Loucy (cell line): ENCODE results near the gene NDST3.

ENCODE experiments used
- H2AFZ ChIP-seq: fragments of 200-600 bp; sonication (generic); 2 replicates; pipeline ENCODE4 v1.6.0; 2016; ENCODE audit warnings: antibody characterized with exemption, mild to moderate bottlenecking, low read length, moderate library complexity
- H3F3A ChIP-seq: fragments of 200-600 bp; 2 replicates; pipeline ENCODE4 v1.6.0; 2016; ENCODE audit warnings: antibody characterized with exemption, low read depth, mild to moderate bottlenecking
- H3K27me3 ChIP-seq: fragments of 200-600 bp; sonication (generic); 2 replicates; pipeline ENCODE4 v1.6.1; 2014; ENCODE audit warnings: low read length, mild to moderate bottlenecking; ENCODE audit not compliant: insufficient read depth, poor library complexity, severe bottlenecking
- H3K36me3 ChIP-seq: fragments of 200-600 bp; sonication (generic); 2 replicates; pipeline ENCODE4 v1.6.1; 2016; ENCODE audit warnings: low read length; ENCODE audit not compliant: insufficient read depth
- H3K4me1 ChIP-seq: fragments of 200-600 bp; sonication (generic); 2 replicates; pipeline ENCODE4 v1.5.1; 2014; ENCODE audit warnings: low read length, mild to moderate bottlenecking; ENCODE audit not compliant: insufficient read depth, poor library complexity, severe bottlenecking
- H3K4me2 ChIP-seq: fragments of 200-600 bp; sonication (generic); 2 replicates; pipeline ENCODE4 v1.6.0; 2014; ENCODE audit warnings: antibody characterized with exemption, low read length, low read depth, mild to moderate bottlenecking; ENCODE audit not compliant: poor library complexity, severe bottlenecking
- H3K4me3 ChIP-seq: fragments of 200-600 bp; sonication (generic); 2 replicates; pipeline ENCODE4 v1.5.1; 2014; ENCODE audit warnings: low read length, mild to moderate bottlenecking, mixed read lengths; ENCODE audit not compliant: poor library complexity, severe bottlenecking
- H3K79me2 ChIP-seq: fragments of 200-600 bp; sonication (generic); 2 replicates; pipeline ENCODE4 v1.6.1; 2014; ENCODE audit warnings: low read length; ENCODE audit not compliant: insufficient read depth
- H3K9ac ChIP-seq: fragments of 200-600 bp; sonication (generic); 2 replicates; pipeline ENCODE4 v1.6.0; 2014; ENCODE audit warnings: mild to moderate bottlenecking, low read depth, low read length, moderate library complexity; ENCODE audit not compliant: poor library complexity, severe bottlenecking
- H3K9me2 ChIP-seq: fragments of 200-600 bp; sonication (generic); replicated peaks from 2 replicates; pipeline ENCODE4 v1.6.1; 2016; ENCODE audit warnings: low read depth, low read length, mixed read lengths
- H3K9me3 ChIP-seq: fragments of 200-600 bp; sonication (generic); 2 replicates; pipeline ENCODE4 v1.6.1; 2014; ENCODE audit warnings: mild to moderate bottlenecking, antibody characterized with exemption, low read length, low read depth; ENCODE audit not compliant: insufficient read depth
- H4K20me1 ChIP-seq: fragments of 200-600 bp; sonication (generic); 2 replicates; pipeline ENCODE4 v1.6.0; 2014; ENCODE audit warnings: antibody characterized with exemption, low read length, mild to moderate bottlenecking; ENCODE audit not compliant: insufficient read depth, poor library complexity, severe bottlenecking
- CTCF ChIP-seq: fragments of 200-600 bp; sonication (generic); conservative IDR thresholded peaks from 2 replicates; pipeline ENCODE4 v1.5.1; 2014; ENCODE audit warnings: mild to moderate bottlenecking, antibody characterized with exemption, low read length
- EZH2phosphoT487 ChIP-seq: fragments of 200-600 bp; IDR thresholded peaks from 2 replicates; pipeline ENCODE4 v1.6.1; 2018; ENCODE audit warnings: antibody characterized with exemption, mild to moderate bottlenecking, moderate library complexity, borderline replicate concordance

The NDST3 gene

DNA sequence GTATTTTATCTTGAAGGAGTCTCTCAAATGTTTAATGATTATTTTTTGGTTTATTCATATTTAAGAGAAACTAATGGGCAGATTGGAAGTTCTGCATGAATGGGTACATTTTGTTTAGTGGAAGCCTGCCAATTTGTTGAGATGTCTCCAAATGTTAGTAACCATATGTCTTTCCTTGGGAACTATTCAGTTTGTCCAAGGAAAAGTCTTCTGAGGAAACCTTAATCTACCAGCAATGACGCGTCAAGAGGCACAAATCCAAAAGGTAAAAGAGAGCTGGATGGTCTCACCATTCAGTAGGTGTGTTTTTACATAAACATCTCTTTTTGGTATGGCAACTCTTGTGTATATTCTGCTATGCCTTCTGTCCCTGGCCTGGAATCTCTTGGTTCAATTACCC, 37.4 kb upstream of the NDST3 start:
- no peak for TF ChIP-seq CTCF
- TF ChIP-seq EZH2phosphoT487 = no peak
- no peak overlapping the region for H2AFZ ChIP-seq
- no peaks in the 10 kb centered on the region for H3K36me3 ChIP-seq
- no peaks in the 10 kb centered on the region for H3F3A ChIP-seq
- H4K20me1 ChIP-seq = no peaks in the 10 kb centered on the region
- H3K79me2 ChIP-seq = no peaks in the 10 kb centered on the region
- no peaks in the 10 kb centered on the region for H3K4me1 ChIP-seq
- H3K27me3 ChIP-seq = no peaks in the 10 kb centered on the region
- no peak overlapping the region for H3K9ac ChIP-seq
- no peaks in the 10 kb centered on the region for H3K9me2 ChIP-seq
- H3K9me3 ChIP-seq = no peaks in the 10 kb centered on the region
- no peak overlapping the region for H3K4me2 ChIP-seq
- H3K4me3 ChIP-seq = no peak overlapping the region

DNA sequence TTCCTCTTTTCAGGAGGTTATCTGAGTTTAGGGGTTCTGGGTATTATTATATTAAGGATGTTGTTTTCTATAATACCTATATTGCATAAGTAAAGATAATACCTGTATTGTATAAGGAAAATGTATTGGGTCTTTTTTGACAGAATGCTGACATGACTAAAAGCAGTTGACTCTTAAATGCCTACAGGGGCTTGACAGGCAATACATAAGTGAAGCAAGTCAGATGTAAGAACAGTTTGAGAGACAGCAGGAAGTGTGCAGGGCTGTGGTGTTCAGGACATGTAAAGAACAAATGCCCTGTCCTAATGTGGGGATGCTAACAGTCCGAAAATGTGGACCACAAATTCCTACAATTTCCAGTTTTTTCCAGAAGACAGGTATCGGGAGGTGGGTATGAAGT, 30.2 kb upstream of the NDST3 start:
- Histone ChIP-seq H3K9me3 (no peaks in the 10 kb centered on the region), H3K9me2 (no peaks in the 10 kb centered on the region), H3K36me3 (no peaks in the 10 kb centered on the region), H3K9ac (no peak overlapping the region), H3K4me3 (no peak overlapping the region), H3K79me2 (no peaks in the 10 kb centered on the region), H4K20me1 (no peaks in the 10 kb centered on the region), H3K4me1 (no peaks in the 10 kb centered on the region), H2AFZ (no peak overlapping the region), H3F3A (no peaks in the 10 kb centered on the region), H3K4me2 (no peak overlapping the region), H3K27me3 (no peaks in the 10 kb centered on the region)
- TF ChIP-seq EZH2phosphoT487 = no peak
- no peak for TF ChIP-seq CTCF

GRCh38 chr4:118005883-118006282, 28.4 kb upstream of the NDST3 start:
- Histone ChIP-seq H2AFZ (no peak overlapping the region), H3K9me3 (no peaks in the 10 kb centered on the region), H3F3A (no peaks in the 10 kb centered on the region), H4K20me1 (no peaks in the 10 kb centered on the region), H3K79me2 (no peaks in the 10 kb centered on the region), H3K4me1 (no peaks in the 10 kb centered on the region), H3K9me2 (no peaks in the 10 kb centered on the region), H3K4me2 (no peak overlapping the region), H3K4me3 (no peak overlapping the region), H3K27me3 (no peaks in the 10 kb centered on the region), H3K9ac (no peak overlapping the region), H3K36me3 (no peaks in the 10 kb centered on the region)
- TF ChIP-seq EZH2phosphoT487 (no peak), CTCF (peak; percentile 66)
